ENCODE data around the gene SDF4. TPM values are rescaled to one million over a fixed set of nuclear protein-coding genes. Genes with fewer than 3 reads are reported as not detected.

SDF4 gene
- total RNA-seq, 1 donor, result 50.0 TPM

GRCh38 chr1:1239614-1240347, 8.0 kb upstream of the SDF4 start:
- no peaks in the 10 kb centered on the region for H3K4me1 ChIP-seq (ENCODE audit: insufficient read depth, low read length)
- H3K27me3 ChIP-seq (ENCODE audit: insufficient read depth, low read length), result no peaks in the 10 kb centered on the region
- H3K9me3 ChIP-seq (ENCODE audit: low read depth, low read length), result no peaks in the 10 kb centered on the region
- H3K4me3 ChIP-seq (ENCODE audit: low read length), result no peak overlapping the region

DNA sequence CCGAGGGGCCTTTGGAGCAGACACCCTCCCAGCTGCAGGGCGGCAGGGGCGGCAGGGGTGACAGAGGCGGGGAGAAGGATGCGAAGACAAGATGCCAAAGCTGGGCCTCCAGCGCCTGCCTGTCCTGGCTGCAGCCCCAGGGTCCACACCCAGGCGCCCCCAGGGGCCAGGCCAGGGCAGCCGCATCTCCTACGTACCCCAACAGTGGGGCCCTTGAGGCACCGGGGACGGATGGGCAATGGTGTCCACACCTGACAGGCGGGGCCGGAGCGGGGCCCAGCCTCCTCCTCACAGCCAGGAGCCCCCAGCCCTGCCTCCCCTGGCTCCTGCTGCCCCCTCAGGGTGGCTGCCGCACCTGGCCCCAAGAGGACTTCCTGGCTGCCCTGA, 7.4 kb upstream of the SDF4 start:
- H3K4me1 ChIP-seq (ENCODE audit: insufficient read depth, low read length), result no peaks in the 10 kb centered on the region
- no peaks in the 10 kb centered on the region for H3K27me3 ChIP-seq (ENCODE audit: insufficient read depth, low read length)
- H3K9me3 ChIP-seq (ENCODE audit: low read depth, low read length), result no peaks in the 10 kb centered on the region
- H3K4me3 ChIP-seq (ENCODE audit: low read length), result no peak overlapping the region

DNA sequence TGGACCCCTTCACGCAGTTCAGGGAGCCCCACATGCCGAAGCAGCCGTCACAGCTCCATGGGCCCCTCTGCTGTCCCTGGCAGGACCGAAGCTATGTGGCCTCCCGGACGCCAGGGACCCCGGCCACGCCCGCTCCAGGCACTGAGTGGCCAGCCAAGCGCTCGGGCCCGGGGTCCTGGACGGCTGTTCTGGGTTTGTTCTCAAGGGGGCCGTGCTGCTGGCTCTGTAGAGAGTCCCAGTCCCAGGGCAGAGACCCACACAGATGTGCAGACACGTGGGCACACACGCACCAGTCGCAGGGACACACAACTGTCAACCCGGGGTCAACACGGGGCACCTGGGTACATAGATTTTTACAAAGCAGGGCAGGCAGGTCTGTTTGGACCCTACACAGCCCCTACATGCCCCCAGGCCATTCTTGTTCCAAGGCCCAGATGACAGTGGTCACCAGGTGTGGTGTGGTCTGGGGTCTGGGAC, 6.9 kb upstream of the SDF4 start:
- Histone ChIP-seq H3K4me1 (ENCODE audit: insufficient read depth, low read length) (no peaks in the 10 kb centered on the region), H3K27me3 (ENCODE audit: insufficient read depth, low read length) (no peaks in the 10 kb centered on the region), H3K9me3 (ENCODE audit: low read depth, low read length) (no peaks in the 10 kb centered on the region), H3K4me3 (ENCODE audit: low read length) (no peak overlapping the region)

DNA sequence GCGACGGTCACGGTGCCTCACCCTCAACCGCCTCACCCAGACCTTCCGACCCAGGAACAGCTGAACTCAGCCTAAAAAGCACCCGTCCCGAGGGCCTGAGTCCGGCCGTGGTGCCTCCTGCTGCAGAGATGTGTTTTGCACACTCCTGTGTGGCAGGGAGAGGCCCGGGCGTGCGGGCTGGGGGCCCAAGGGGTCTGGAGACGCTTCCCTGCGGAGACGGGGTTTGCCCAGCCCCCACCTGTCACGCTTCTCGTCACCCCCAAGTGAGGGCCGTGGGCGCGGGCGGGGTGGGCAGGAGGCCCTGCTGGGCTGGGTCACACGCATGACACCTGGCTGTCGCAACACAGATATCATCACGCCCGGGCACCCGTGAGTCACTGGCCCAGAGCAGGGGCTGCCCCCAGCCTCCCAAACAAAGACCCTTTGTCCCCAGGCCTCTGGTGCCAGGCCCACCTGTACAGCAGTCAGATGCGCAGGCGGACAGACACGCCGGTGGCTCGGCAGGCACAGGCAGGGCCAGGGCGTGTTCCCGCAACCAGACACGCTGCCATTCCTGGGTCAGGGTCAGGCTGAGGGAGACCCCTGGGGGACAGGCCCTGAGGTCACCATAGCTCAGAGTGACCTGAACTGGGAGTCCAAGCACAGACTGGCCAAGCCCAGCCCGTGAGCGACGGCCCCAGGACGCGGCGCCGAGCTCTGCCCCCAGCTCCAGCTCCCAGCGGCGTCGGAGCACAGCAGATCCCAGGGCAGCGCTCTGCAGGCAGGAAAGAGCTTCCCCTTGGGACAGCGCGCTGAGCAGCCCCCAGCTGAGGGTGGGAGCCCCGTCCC, 6.3 kb upstream of the SDF4 start:
- Histone ChIP-seq H3K4me3 (ENCODE audit: low read length) (no peak overlapping the region), H3K4me1 (ENCODE audit: insufficient read depth, low read length) (peaks cover 4% of the 10 kb centered on the region), H3K27me3 (ENCODE audit: insufficient read depth, low read length) (no peaks in the 10 kb centered on the region), H3K9me3 (ENCODE audit: low read depth, low read length) (no peaks in the 10 kb centered on the region)

- no peaks in the 10 kb centered on the region for H3K27me3 ChIP-seq (ENCODE audit: insufficient read depth, low read length)
Observed at GRCh38 chr1:1236945-1237873, 5.4 kb upstream of the SDF4 start.

DNA sequence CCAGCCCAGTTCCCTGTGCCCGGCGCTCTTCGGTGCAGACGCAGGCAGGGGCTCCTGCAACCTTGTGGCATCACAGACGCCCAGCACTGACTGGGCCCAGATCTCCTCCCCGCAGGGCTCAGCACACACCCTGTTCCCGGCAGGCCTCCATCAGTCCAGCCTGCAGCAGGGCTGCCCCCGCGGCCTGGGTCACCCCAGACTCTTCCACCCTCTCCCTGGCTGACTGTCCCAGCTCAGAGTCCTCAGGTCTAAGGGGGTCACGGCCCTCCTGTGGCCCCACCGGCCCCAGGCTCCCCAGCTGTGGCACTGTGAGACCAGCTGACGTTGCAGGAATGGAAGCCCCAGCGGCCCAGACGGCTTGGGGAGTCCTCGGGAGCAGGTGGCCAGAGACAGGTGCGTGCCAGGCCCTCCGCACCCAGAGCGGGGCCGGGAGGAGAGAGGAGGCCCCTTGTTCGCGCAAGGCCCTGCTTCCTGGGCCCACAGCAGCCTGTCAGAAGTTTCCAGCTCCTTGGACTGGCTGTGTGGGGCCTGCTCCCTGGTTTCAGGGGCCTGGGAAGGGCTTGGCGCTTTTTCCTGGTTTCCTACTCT, 4.5 kb upstream of the SDF4 start:
- H3K4me3 ChIP-seq (ENCODE audit: low read length), result no peak overlapping the region
- peaks cover 11% of the 10 kb centered on the region for H3K4me1 ChIP-seq (ENCODE audit: insufficient read depth, low read length)
- no peaks in the 10 kb centered on the region for H3K27me3 ChIP-seq (ENCODE audit: insufficient read depth, low read length)
- no peaks in the 10 kb centered on the region for H3K9me3 ChIP-seq (ENCODE audit: low read depth, low read length)

More at GRCh38 chr1:1236945-1237873, 5.4 kb upstream of the SDF4 start:
- Histone ChIP-seq H3K4me3 (ENCODE audit: low read length) (no peak overlapping the region), H3K4me1 (ENCODE audit: insufficient read depth, low read length) (peaks cover 10% of the 10 kb centered on the region), H3K9me3 (ENCODE audit: low read depth, low read length) (no peaks in the 10 kb centered on the region)

DNA sequence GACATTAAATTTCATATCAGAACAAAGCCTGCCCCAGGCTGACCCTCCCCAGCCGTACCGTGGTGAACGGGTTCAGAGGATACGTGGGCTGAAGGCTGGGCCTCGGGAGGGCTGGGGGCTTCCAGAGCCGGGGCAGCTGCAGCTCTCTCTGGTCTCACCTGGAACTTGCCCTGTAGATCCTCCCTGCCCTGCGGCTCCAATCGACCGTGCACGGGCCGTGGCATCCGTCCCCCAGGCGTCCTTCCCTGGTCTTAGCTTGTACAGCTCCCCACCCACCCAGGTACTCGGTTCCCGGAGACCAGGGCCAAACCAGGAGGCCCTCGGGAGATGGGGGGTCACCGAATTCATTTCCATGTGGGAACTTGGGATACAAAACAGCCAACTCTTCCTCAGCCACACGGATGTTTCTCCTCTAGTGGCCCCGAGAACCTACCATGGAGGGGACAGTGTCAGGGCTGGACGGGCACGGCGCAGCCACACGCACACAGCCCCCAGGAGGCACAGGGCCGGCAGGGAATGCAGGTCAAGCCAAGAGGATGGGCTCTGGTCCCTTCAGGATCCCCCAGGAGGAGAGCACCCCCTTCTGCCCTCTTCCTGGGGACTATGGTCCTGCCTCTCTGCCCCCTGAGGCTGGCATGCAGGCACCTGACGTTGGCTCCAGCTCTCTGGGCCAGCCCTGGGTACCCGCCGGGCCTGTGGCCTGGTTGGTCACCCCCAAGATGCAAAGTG, 3.4 kb upstream of the SDF4 start:
- H3K9me3 ChIP-seq (ENCODE audit: low read depth, low read length), result no peaks in the 10 kb centered on the region
- peaks cover 22% of the 10 kb centered on the region for H3K4me1 ChIP-seq (ENCODE audit: insufficient read depth, low read length)
- H3K27me3 ChIP-seq (ENCODE audit: insufficient read depth, low read length), result no peaks in the 10 kb centered on the region
- no peak overlapping the region for H3K4me3 ChIP-seq (ENCODE audit: low read length)

DNA sequence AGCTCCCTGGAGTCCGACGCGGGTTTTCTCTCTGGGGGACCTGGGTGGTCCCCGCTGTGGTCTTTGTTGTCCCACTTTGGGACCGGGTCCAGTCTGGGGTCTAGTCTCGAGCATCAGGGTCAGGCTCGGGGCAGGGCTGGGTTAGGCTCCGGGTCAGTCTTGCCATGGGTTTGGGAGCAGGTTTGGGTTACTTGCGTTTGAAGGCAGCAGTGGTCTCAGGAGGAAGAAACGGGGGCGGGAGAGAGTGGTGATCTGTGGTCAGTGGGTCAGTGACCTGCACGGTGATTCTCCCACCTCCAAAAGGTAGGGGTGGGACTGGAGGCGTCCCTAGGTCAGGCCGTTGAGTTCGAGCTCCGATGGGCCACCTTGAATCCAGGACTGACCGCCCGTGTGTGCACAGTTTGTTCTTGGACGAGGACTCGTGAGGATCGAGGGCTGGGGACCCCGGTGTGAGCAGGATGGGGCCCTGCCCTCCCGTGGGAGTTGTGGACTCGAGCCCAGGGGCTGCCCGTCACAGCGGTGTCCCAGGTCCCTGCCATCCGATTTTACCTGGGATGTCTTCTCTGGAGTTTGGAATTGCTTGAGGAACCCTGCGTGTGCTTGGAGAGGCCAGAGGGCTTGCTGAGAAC, 2.5 kb upstream of the SDF4 start:
- no peak overlapping the region for H3K4me3 ChIP-seq (ENCODE audit: low read length)
- H3K9me3 ChIP-seq (ENCODE audit: low read depth, low read length), result no peaks in the 10 kb centered on the region
- no peaks in the 10 kb centered on the region for H3K27me3 ChIP-seq (ENCODE audit: insufficient read depth, low read length)
- peaks cover 31% of the 10 kb centered on the region for H3K4me1 ChIP-seq (ENCODE audit: insufficient read depth, low read length)

DNA sequence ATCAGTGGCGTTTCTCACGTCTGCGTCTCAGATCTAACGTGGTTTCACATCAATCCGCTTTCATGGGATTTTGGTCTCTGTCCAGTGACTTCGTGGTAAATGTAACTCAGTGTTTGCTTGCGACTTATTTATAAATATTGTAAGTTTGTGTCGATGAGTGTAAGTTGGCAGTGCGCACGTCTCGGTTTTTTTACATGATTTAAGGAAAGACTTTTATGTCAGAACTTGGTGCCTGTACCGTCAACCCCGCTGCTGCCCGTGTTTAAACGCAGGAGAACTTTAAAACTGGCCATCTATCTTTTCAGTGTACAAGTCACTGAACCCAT, 1.7 kb upstream of the SDF4 start:
- no peaks in the 10 kb centered on the region for H3K27me3 ChIP-seq (ENCODE audit: insufficient read depth, low read length)
- H3K4me3 ChIP-seq (ENCODE audit: low read length), result no peak overlapping the region
- H3K9me3 ChIP-seq (ENCODE audit: low read depth, low read length), result no peaks in the 10 kb centered on the region
- peaks cover 32% of the 10 kb centered on the region for H3K4me1 ChIP-seq (ENCODE audit: insufficient read depth, low read length)

- peaks cover 32% of the 10 kb centered on the region for H3K4me1 ChIP-seq (ENCODE audit: insufficient read depth, low read length)
- no peaks in the 10 kb centered on the region for H3K9me3 ChIP-seq (ENCODE audit: low read depth, low read length)
- no peaks in the 10 kb centered on the region for H3K27me3 ChIP-seq (ENCODE audit: insufficient read depth, low read length)
- H3K4me3 ChIP-seq (ENCODE audit: low read length), result peak overlapping the region; percentile 24
Observed at GRCh38 chr1:1232796-1233566, 1.2 kb upstream of the SDF4 start.

- H3K4me1 ChIP-seq (ENCODE audit: insufficient read depth, low read length), result peaks cover 32% of the 10 kb centered on the region
Observed at GRCh38 chr1:1232208-1232795, 501 bp upstream of the SDF4 start, which contains the start of gene B3GALT6. B3GALT6 (plus strand) TSS chr1:1232237; CDS start chr1:1232279, 42 bp downstream.

GRCh38 chr1:1230656-1231399, 973 bp downstream of the SDF4 start:
- H3K9me3 ChIP-seq (ENCODE audit: low read depth, low read length), result no peaks in the 10 kb centered on the region
- H3K4me3 ChIP-seq (ENCODE audit: low read length), result peak overlapping the region; percentile 96
- no peaks in the 10 kb centered on the region for H3K27me3 ChIP-seq (ENCODE audit: insufficient read depth, low read length)
- H3K4me1 ChIP-seq (ENCODE audit: insufficient read depth, low read length), result peaks cover 32% of the 10 kb centered on the region

More at GRCh38 chr1:1232208-1232795, 501 bp upstream of the SDF4 start, which contains the start of gene B3GALT6:
- peak within 1 kb of the TSS; percentile 96 for H3K4me3 ChIP-seq (ENCODE audit: low read length)
- no peaks in the 10 kb centered on the region for H3K9me3 ChIP-seq (ENCODE audit: low read depth, low read length)
- H3K27me3 ChIP-seq (ENCODE audit: insufficient read depth, low read length), result no peaks in the 10 kb centered on the region

All from mononuclear cell (primary cell).